ENCODE measurements around the gene CLMN.

CLMN gene

GRCh38 chr14:95346820-95347219, 27.1 kb upstream of the CLMN start:
- Mint-ChIP-seq H3K36me3 (ENCODE audit: low read depth) (no peaks in the 10 kb centered on the region), H3K27ac (no peak overlapping the region), H3K4me1 (peaks cover 7% of the 10 kb centered on the region), H3K4me3 (no peak overlapping the region), H3K27me3 (ENCODE audit: low read depth, poor library complexity) (peaks cover 10% of the 10 kb centered on the region), H3K9me3 (no peaks in the 10 kb centered on the region)
- TF ChIP-seq, protein P1, sequence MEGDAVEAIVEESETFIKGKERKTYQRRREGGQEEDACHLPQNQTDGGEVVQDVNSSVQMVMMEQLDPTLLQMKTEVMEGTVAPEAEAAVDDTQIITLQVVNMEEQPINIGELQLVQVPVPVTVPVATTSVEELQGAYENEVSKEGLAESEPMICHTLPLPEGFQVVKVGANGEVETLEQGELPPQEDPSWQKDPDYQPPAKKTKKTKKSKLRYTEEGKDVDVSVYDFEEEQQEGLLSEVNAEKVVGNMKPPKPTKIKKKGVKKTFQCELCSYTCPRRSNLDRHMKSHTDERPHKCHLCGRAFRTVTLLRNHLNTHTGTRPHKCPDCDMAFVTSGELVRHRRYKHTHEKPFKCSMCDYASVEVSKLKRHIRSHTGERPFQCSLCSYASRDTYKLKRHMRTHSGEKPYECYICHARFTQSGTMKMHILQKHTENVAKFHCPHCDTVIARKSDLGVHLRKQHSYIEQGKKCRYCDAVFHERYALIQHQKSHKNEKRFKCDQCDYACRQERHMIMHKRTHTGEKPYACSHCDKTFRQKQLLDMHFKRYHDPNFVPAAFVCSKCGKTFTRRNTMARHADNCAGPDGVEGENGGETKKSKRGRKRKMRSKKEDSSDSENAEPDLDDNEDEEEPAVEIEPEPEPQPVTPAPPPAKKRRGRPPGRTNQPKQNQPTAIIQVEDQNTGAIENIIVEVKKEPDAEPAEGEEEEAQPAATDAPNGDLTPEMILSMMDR (IDR thresholded peaks at IDR 0.05), result no peak
- DNase-seq, result no peak

GRCh38 chr14:95346266-95346665, 26.6 kb upstream of the CLMN start:
- Mint-ChIP-seq H3K27me3 (ENCODE audit: low read depth, poor library complexity) (peaks cover 14% of the 10 kb centered on the region), H3K9me3 (no peaks in the 10 kb centered on the region), H3K4me3 (no peak overlapping the region), H3K36me3 (ENCODE audit: low read depth) (no peaks in the 10 kb centered on the region), H3K27ac (no peak overlapping the region), H3K4me1 (peaks cover 7% of the 10 kb centered on the region)
- no peak for DNase-seq
- TF ChIP-seq, protein P1 (IDR thresholded peaks at IDR 0.05), result no peak

DNA sequence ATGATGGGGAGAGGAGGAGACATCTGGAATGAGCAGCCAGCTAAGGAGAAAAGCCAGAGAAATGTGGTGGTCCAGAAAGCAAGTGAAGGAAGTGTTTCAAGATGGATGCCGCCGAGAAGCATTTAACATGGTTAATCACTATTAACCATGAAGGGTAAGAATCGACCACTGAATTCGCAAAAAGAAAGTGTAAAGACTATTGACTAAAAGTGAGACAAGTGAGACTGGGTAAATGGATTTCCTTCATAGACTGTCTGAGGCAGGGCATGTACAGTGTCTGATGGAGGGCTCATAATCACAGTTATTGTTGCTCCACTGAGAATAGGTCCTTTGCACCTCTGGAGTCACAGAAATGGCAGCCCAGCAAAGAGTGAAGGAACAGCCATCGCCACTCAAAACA, 25.3 kb upstream of the CLMN start:
- Mint-ChIP-seq H3K27me3 (ENCODE audit: low read depth, poor library complexity) (peaks cover 21% of the 10 kb centered on the region), H3K4me3 (no peak overlapping the region), H3K9me3 (no peaks in the 10 kb centered on the region), H3K4me1 (peaks cover 7% of the 10 kb centered on the region), H3K36me3 (ENCODE audit: low read depth) (no peaks in the 10 kb centered on the region), H3K27ac (no peak overlapping the region)
- TF ChIP-seq, protein P1 (IDR thresholded peaks at IDR 0.05), result no peak
- no peak for DNase-seq

- no peak for DNase-seq
- no peak overlapping the region for H3K4me3 Mint-ChIP-seq
- H3K27ac Mint-ChIP-seq, result no peak overlapping the region
- no peaks in the 10 kb centered on the region for H3K36me3 Mint-ChIP-seq (ENCODE audit: low read depth)
- peaks cover 22% of the 10 kb centered on the region for H3K27me3 Mint-ChIP-seq (ENCODE audit: low read depth, poor library complexity)
- H3K9me3 Mint-ChIP-seq, result no peaks in the 10 kb centered on the region
- H3K4me1 Mint-ChIP-seq, result peaks cover 7% of the 10 kb centered on the region
- TF ChIP-seq, protein P1 (IDR thresholded peaks at IDR 0.05), result no peak
These were observed 24.8 kb upstream of the CLMN start for GRCh38 chr14:95344536-95344935.

DNA sequence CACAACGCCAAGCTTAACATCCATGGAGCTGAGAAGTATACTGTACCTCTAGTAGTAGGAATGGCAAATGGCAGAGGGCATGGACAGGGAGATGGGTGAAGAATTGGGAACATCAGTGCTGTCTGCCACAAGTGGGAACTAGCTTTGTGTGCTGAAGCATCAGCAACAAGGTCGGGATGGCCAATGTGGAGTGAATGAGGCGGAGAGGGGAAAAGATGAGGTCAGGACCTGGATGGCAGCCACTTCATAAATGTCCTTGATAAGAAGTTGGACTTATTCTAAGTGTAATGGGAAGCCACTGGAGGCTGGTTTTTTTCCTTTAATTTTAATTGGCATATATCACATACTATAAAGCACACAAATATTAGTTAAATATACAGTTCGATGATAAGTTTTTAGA, 21.9 kb upstream of the CLMN start:
- Mint-ChIP-seq H3K4me3 (no peak overlapping the region), H3K27ac (no peak overlapping the region), H3K4me1 (no peaks in the 10 kb centered on the region), H3K36me3 (ENCODE audit: low read depth) (no peaks in the 10 kb centered on the region), H3K27me3 (ENCODE audit: low read depth, poor library complexity) (peaks cover 29% of the 10 kb centered on the region), H3K9me3 (no peaks in the 10 kb centered on the region)
- TF ChIP-seq, protein P1 (IDR thresholded peaks at IDR 0.05), result no peak
- no peak for DNase-seq

- Mint-ChIP-seq H3K27ac (no peak overlapping the region), H3K9me3 (no peaks in the 10 kb centered on the region), H3K27me3 (ENCODE audit: low read depth, poor library complexity) (peaks cover 33% of the 10 kb centered on the region), H3K4me1 (no peaks in the 10 kb centered on the region), H3K36me3 (ENCODE audit: low read depth) (no peaks in the 10 kb centered on the region), H3K4me3 (no peak overlapping the region)
- no peak for DNase-seq
- TF ChIP-seq, protein P1 (IDR thresholded peaks at IDR 0.05), result no peak
These were observed 21.4 kb upstream of the CLMN start for GRCh38 chr14:95341115-95341514.

All from nephron progenitor cell (in vitro differentiated cells).